Activated naive CD4-positive, alpha-beta T cell treated with anti-CD3 and anti-CD28 coated beads for 36 hours (primary cell): ENCODE results near the gene SNRPA1. TPM values are rescaled to one million over a fixed set of nuclear protein-coding genes. Genes with fewer than 3 reads are reported as not detected.
"Not testable (repeated sequence)": the region's sequence is repeated elsewhere in the genome, so short reads cannot be mapped to it uniquely, and the experiment has no call there.

Experiments
- CTCF ChIA-PET: fragments of 350-600 bp; sonication (Branson Sonifier 250); formaldehyde crosslinking; loops from one replicate; lab custom pipeline; 2021; ENCODE audit warnings: antibody characterized with exemption; lab: Charles Lee
- DNase-seq: peaks from one replicate; pipeline ENCODE4 v3.0.0-alpha.2; 2020
- H3K27ac Mint-ChIP-seq: one replicate; pipeline ENCODE4 v1.8.0; 2021; ENCODE audit warnings: mild to moderate bottlenecking, mixed read lengths
- H3K27me3 Mint-ChIP-seq: one replicate; pipeline ENCODE4 v1.8.0; 2021; ENCODE audit warnings: low read depth, mixed read lengths
- H3K36me3 Mint-ChIP-seq: one replicate; pipeline ENCODE4 v1.8.0; 2021; ENCODE audit warnings: low read depth, mixed read lengths
- H3K4me1 Mint-ChIP-seq: one replicate; pipeline ENCODE4 v1.8.0; 2021; ENCODE audit warnings: low read depth, mixed read lengths
- H3K4me3 Mint-ChIP-seq: one replicate; pipeline ENCODE4 v1.8.0; 2021; ENCODE audit warnings: mild to moderate bottlenecking, moderate library complexity, mixed read lengths
- H3K9me3 Mint-ChIP-seq: one replicate; pipeline ENCODE4 v1.8.0; 2021; ENCODE audit warnings: mixed read lengths
- intact Hi-C: fragments of 100-400 bp; cut with micrococcal nuclease; formaldehyde crosslinking; loops from one replicate; pipeline ENCODE4 v1.15.1; 2023
- total RNA-seq, 2 experiments: library from RNA; stranded (reverse); gene quantifications; one replicate each; pipeline ENCODE4 v1.2.3, GENCODE V29; 2021

SNRPA1 gene
- 100 to 1,000 TPM; 205 to 212 TPM for total RNA-seq

DNA sequence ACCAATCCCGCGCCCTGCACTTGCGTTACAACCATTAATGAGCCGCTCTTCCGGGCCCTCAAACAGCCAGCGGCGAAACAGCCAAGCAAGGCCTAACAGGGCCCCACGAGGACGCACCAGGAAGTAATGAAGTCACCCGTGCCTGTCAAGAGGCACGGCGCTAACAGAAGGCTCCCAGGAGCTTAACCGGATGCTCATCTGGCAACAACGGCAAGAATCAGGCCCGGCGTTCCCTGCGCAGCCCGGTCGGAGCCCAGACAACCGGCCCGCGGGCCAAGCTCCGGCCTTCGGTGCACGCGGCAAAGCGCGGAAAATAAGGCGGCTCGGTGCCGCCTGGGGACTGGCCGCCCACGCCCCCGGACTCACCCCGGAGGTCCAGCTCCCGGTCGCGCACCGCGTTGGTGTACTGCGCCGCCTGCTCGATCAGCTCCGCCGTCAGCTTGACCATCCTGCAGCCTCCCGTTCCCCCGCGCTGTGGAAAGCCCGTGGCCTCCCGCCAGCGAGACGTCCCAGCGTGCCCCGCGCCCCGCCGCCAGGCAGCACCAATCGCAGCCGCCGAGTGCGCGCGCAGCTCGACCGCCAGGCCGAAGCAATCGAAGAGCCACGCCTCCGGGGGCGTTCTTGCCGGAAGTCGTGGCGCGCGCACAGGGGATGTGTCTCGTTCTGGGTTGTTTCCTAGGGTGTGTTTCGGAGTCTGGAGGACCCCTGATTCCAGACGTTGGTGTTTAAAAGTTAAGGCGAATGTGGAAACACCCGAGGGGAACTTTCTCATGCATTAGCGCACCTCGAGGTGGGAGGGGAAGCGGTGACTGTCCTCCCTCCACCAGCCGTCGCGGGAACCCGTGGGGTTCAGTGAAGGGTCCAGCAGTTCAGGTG lies at the start of gene SNRPA1:
Gene SNRPA1, minus strand, starts transcription at position 518 of the 876 bp plus-strand sequence. Its CDS starts 70 bp downstream, at position 448.
- H3K4me1 Mint-ChIP-seq: peaks cover 38% of the 10 kb centered on the region
- peak within 1 kb of the TSS; percentile 92 for H3K27ac Mint-ChIP-seq
- intact Hi-C loops: loop anchor here (1.0 to 10.0 kb wide), 7 partner anchors 18 to 693 kb away; partner anchors contain the start of genes ASB7, LINS1, SELENOS and TARS3
- no peaks in the 10 kb centered on the region for H3K27me3 Mint-ChIP-seq
- no peaks in the 10 kb centered on the region for H3K9me3 Mint-ChIP-seq
- H3K36me3 Mint-ChIP-seq: peaks cover 27% of the 10 kb centered on the region
- CTCF ChIA-PET: interaction anchor here (0.6 to 10.3 kb wide), 9 partner anchors 10 to 360 kb away, joined by 3 to 45 read pairs (median 4); no protein-coding TSS in a partner anchor
- peak; percentile 97 for DNase-seq
- peak within 1 kb of the TSS; percentile 92 for H3K4me3 Mint-ChIP-seq

- Mint-ChIP-seq H3K4me3 (no peak overlapping the region), H3K36me3 (peaks cover 2% of the 10 kb centered on the region), H3K4me1 (no peaks in the 10 kb centered on the region), H3K27me3 (peaks cover 5% of the 10 kb centered on the region), H3K27ac (no peak overlapping the region), H3K9me3 (no peaks in the 10 kb centered on the region)
- CTCF ChIA-PET: no interaction called here
- DNase-seq: no peak
- intact Hi-C loops: no loop called here
Observed at GRCh38 chr15:101342056-101342455, 47.0 kb upstream of the SNRPA1 start.

DNA sequence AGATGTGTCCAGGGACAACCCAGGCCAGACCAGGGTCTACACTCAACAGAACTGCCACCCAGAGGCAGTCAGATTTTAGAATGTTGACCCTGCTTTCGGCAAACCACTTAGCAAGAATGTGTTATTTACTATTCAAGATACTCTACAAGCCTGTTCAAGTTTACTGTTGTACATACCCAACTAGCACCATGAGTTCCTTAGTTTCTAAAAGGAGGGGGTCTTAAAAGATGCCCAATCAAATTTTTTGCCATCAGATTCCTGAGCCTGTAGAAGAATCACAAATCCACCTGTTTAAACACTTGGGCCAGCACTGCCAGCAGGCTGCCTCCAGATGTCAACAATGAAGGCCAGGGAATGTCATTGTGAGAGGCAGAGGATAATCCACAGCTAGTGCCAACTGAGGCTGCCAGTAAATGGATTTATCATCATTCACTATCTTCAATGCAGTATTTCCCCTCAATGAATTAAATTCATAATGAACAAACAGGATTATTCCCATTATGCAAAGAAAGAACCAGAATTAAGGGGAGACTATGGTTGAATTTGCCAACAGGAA lies 43.5 kb upstream of the SNRPA1 start:
- intact Hi-C loops: no loop called here
- Mint-ChIP-seq H3K4me3 (no peak overlapping the region), H3K9me3 (peaks cover 5% of the 10 kb centered on the region), H3K27ac (no peak overlapping the region), H3K36me3 (peaks cover 11% of the 10 kb centered on the region), H3K27me3 (peaks cover 2% of the 10 kb centered on the region), H3K4me1 (peaks cover 9% of the 10 kb centered on the region)
- CTCF ChIA-PET: no interaction called here
- DNase-seq: no peak

GRCh38 chr15:101337976-101338375 lies 42.9 kb upstream of the SNRPA1 start:
- no peak for DNase-seq
- Mint-ChIP-seq H3K4me1 (peaks cover 11% of the 10 kb centered on the region), H3K27ac (no peak overlapping the region), H3K9me3 (peaks cover 8% of the 10 kb centered on the region), H3K36me3 (peaks cover 14% of the 10 kb centered on the region), H3K4me3 (no peak overlapping the region), H3K27me3 (peaks cover 2% of the 10 kb centered on the region)
- CTCF ChIA-PET: no interaction called here
- intact Hi-C loops: no loop called here

GRCh38 chr15:101333907-101334789 lies 39.1 kb upstream of the SNRPA1 start:
- Mint-ChIP-seq H3K4me3 (peak overlapping the region; percentile 57), H3K27ac (peak overlapping the region; percentile 82), H3K36me3 (peaks cover 12% of the 10 kb centered on the region), H3K4me1 (peaks cover 11% of the 10 kb centered on the region)
- not testable (repeated sequence) for H3K27me3 Mint-ChIP-seq, H3K9me3 Mint-ChIP-seq
- intact Hi-C loops: loop anchor here (1.0 kb wide), 2 partner anchors 14 to 39 kb away; partner anchors contain the start of gene SNRPA1
- CTCF ChIA-PET: interaction anchor here (0.5 to 1.8 kb wide), 2 partner anchors 13 to 321 kb away, joined by 3 to 5 read pairs; no protein-coding TSS in a partner anchor
- DNase-seq: peak; percentile 59

- intact Hi-C loops: no loop called here
- H3K36me3 Mint-ChIP-seq: peaks cover 12% of the 10 kb centered on the region
- CTCF ChIA-PET: interaction anchor here (1.4 kb wide), 1 partner anchor 11 kb away, joined by 4 read pairs; no protein-coding TSS in a partner anchor
- H3K27ac Mint-ChIP-seq: no peak overlapping the region
- DNase-seq: no peak
- peaks cover 8% of the 10 kb centered on the region for H3K9me3 Mint-ChIP-seq
- H3K4me1 Mint-ChIP-seq: peaks cover 11% of the 10 kb centered on the region
- no peak overlapping the region for H3K4me3 Mint-ChIP-seq
- no peaks in the 10 kb centered on the region for H3K27me3 Mint-ChIP-seq
Observed at GRCh38 chr15:101332061-101332467, 37.0 kb upstream of the SNRPA1 start.

- CTCF ChIA-PET: no interaction called here
Observed at GRCh38 chr15:101329867-101330380, 34.9 kb upstream of the SNRPA1 start.

DNA sequence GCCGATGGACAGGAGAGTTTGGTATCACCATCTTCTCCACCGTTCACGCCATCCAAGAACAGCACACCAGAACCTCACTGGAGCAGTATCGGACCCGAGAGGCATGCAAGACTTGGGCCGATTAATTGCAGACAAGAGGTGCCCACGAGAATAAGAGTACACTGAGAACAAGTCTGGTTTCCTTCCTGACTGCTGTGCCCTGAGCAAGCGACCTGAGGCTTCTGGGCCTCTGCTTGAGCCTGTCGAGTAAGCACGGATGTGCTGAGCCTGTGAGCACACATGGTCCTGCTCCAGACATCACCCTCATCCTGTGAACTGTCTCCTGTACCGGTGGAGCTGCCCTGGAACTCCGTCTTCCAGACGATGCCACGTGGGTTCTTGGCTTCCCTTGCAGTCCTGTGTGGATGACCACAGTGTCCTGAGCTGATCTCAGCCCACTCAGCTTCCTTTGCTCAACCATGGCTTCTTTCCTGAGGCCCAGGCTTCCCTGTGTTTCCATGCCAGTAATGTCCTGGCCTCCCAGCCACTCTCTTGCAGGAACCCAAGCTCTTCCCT lies 34.3 kb upstream of the SNRPA1 start:
- intact Hi-C loops: no loop called here
- Mint-ChIP-seq H3K4me1 (peaks cover 4% of the 10 kb centered on the region), H3K27ac (no peak overlapping the region), H3K9me3 (peaks cover 5% of the 10 kb centered on the region), H3K36me3 (peaks cover 6% of the 10 kb centered on the region), H3K4me3 (no peak overlapping the region), H3K27me3 (peaks cover 4% of the 10 kb centered on the region)
- DNase-seq: no peak
- CTCF ChIA-PET: no interaction called here

More at GRCh38 chr15:101329867-101330380, 34.9 kb upstream of the SNRPA1 start:
- Mint-ChIP-seq H3K36me3 (peaks cover 8% of the 10 kb centered on the region), H3K27me3 (peaks cover 4% of the 10 kb centered on the region), H3K27ac (no peak overlapping the region), H3K9me3 (peaks cover 5% of the 10 kb centered on the region), H3K4me1 (peaks cover 9% of the 10 kb centered on the region), H3K4me3 (no peak overlapping the region)
- intact Hi-C loops: no loop called here
- no peak for DNase-seq

GRCh38 chr15:101328001-101328400 lies 33.0 kb upstream of the SNRPA1 start:
- intact Hi-C loops: no loop called here
- Mint-ChIP-seq H3K4me3 (no peak overlapping the region), H3K27ac (no peak overlapping the region), H3K36me3 (no peaks in the 10 kb centered on the region), H3K9me3 (no peaks in the 10 kb centered on the region), H3K27me3 (peaks cover 4% of the 10 kb centered on the region), H3K4me1 (no peaks in the 10 kb centered on the region)
- CTCF ChIA-PET: no interaction called here
- no peak for DNase-seq

- H3K4me3 Mint-ChIP-seq: no peak overlapping the region
- no peaks in the 10 kb centered on the region for H3K36me3 Mint-ChIP-seq
- no peaks in the 10 kb centered on the region for H3K9me3 Mint-ChIP-seq
- intact Hi-C loops: no loop called here
- no peak for DNase-seq
- CTCF ChIA-PET: no interaction called here
- peaks cover 4% of the 10 kb centered on the region for H3K27me3 Mint-ChIP-seq
- H3K27ac Mint-ChIP-seq: no peak overlapping the region
- no peaks in the 10 kb centered on the region for H3K4me1 Mint-ChIP-seq
Observed at GRCh38 chr15:101327147-101327740, 32.2 kb upstream of the SNRPA1 start.

GRCh38 chr15:101326462-101327146 lies 31.6 kb upstream of the SNRPA1 start:
- CTCF ChIA-PET: no interaction called here

More at GRCh38 chr15:101326462-101327146, 31.6 kb upstream of the SNRPA1 start:
- no peaks in the 10 kb centered on the region for H3K36me3 Mint-ChIP-seq
- intact Hi-C loops: no loop called here
- no peak overlapping the region for H3K27ac Mint-ChIP-seq
- H3K9me3 Mint-ChIP-seq: no peaks in the 10 kb centered on the region
- H3K4me3 Mint-ChIP-seq: no peak overlapping the region
- no peak for DNase-seq
- peaks cover 4% of the 10 kb centered on the region for H3K27me3 Mint-ChIP-seq
- H3K4me1 Mint-ChIP-seq: no peaks in the 10 kb centered on the region
